Measurements from ENCODE around the gene GALNT18.

GALNT18 gene

GRCh38 chr11:11565636-11566035, 56.2 kb downstream of the GALNT18 start:
- DNase-seq (ENCODE audit: low spot score) = no peak

GRCh38 chr11:11563200-11563975, 58.4 kb downstream of the GALNT18 start:
- no peak for DNase-seq (ENCODE audit: low spot score)

GRCh38 chr11:11561991-11562390, 59.8 kb downstream of the GALNT18 start:
- no peak for DNase-seq (ENCODE audit: low spot score)

GRCh38 chr11:11558826-11559225, 63.0 kb downstream of the GALNT18 start:
- no peak for DNase-seq (ENCODE audit: low spot score)

GRCh38 chr11:11558396-11558795, 63.4 kb downstream of the GALNT18 start:
- no peak for DNase-seq (ENCODE audit: low spot score)

GRCh38 chr11:11555208-11555607, 66.6 kb downstream of the GALNT18 start:
- DNase-seq (ENCODE audit: low spot score) = peak; percentile 79

- DNase-seq (ENCODE audit: low spot score) = no peak
Measured at GRCh38 chr11:11553573-11553972, 68.2 kb downstream of the GALNT18 start.

- no peak for DNase-seq (ENCODE audit: low spot score)
Measured at GRCh38 chr11:11552529-11553087, 69.2 kb downstream of the GALNT18 start.

- DNase-seq (ENCODE audit: low spot score) = no peak
Measured at GRCh38 chr11:11550534-11550933, 71.3 kb downstream of the GALNT18 start.

- peak; percentile 62 for DNase-seq (ENCODE audit: low spot score)
Measured at GRCh38 chr11:11545285-11546275, 76.2 kb downstream of the GALNT18 start.

GRCh38 chr11:11543656-11544055, 78.1 kb downstream of the GALNT18 start:
- DNase-seq (ENCODE audit: low spot score) = no peak

GRCh38 chr11:11540157-11540556, 81.6 kb downstream of the GALNT18 start:
- DNase-seq (ENCODE audit: low spot score) = no peak

GRCh38 chr11:11538277-11538960, 83.4 kb downstream of the GALNT18 start:
- DNase-seq (ENCODE audit: low spot score) = peak; percentile 56

- no peak for DNase-seq (ENCODE audit: low spot score)
Measured at GRCh38 chr11:11537871-11538270, 83.9 kb downstream of the GALNT18 start.

GRCh38 chr11:11537372-11537771, 84.4 kb downstream of the GALNT18 start:
- no peak for DNase-seq (ENCODE audit: low spot score)

- no peak for DNase-seq (ENCODE audit: low spot score)
Measured at GRCh38 chr11:11536650-11537049, 85.2 kb downstream of the GALNT18 start.

GRCh38 chr11:11535611-11536010, 86.2 kb downstream of the GALNT18 start:
- no peak for DNase-seq (ENCODE audit: low spot score)

GRCh38 chr11:11534981-11535380, 86.8 kb downstream of the GALNT18 start:
- DNase-seq (ENCODE audit: low spot score) = no peak

GRCh38 chr11:11533751-11534150, 88.1 kb downstream of the GALNT18 start:
- DNase-seq (ENCODE audit: low spot score) = peak; percentile 63

GRCh38 chr11:11533057-11533456, 88.7 kb downstream of the GALNT18 start:
- no peak for DNase-seq (ENCODE audit: low spot score)

GRCh38 chr11:11532574-11532973, 89.2 kb downstream of the GALNT18 start:
- no peak for DNase-seq (ENCODE audit: low spot score)
